ENCODE data around the gene WDR76.
"Not testable (repeated sequence)": the region's sequence is repeated elsewhere in the genome, so short reads cannot be mapped to it uniquely, and the experiment has no call there.

Gene WDR76

DNA sequence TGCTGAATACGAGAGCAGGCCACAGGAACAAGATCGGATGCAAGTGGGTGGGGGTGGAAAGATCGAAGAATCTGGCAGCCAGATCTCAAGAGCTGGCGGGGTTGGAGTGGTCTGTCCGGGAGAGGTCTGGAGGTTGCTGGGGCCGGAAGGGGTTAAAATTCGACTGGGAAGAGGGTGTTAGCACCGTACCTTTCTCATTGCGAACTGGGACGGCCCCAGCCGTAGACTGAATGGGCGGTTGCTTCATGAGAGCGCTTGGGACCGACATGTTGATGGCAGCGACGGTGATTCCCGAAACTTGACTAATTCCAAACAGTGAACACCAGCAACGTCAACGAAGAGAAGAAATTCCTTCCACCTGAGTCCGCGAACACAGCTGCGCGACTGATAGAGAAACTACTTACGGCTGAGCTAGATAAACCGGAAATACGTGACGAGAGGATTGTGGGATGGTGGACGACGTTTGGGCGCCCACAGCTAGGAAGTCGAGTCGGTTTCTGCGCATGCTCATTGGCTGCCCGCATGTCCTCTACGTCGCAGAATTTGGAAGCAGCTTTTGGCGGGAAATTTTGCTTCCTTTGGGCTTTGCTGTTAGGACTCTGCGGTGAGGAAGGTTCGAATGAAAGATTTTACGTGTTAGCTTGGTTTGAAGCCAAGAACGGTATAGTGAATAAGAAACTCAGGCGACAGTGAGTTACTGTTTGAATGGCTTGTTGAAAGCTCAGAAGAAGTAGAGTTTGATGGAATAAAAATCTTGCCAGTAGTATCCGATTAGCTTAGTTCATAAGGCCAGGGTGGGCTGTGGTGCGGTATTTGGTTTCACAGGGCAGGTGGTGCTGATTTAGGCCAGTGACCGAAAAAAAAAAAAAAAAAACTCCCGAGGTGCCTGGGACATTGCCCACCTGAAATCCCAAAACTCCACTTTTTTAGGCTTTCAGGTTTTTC is 2.2 kb upstream of the WDR76 start, which contains the start of gene MFAP1:
TSS of gene MFAP1 (minus strand) at position 389 of the 945 bp plus-strand sequence. CDS start at position 268, 121 bp downstream.
- no peaks in the 10 kb centered on the region for H3K9me2 ChIP-seq (replicated peaks; ENCODE audit: low read depth, low read length)
- peak within 1 kb of the TSS; percentile 88 for H3K9ac ChIP-seq (ENCODE audit: low read depth, low read length, poor library complexity, severe bottlenecking)
- peak within 1 kb of the TSS; percentile 96 for H3K4me3 ChIP-seq (ENCODE audit: low read length, poor library complexity, severe bottlenecking)
- no peaks in the 10 kb centered on the region for H3K36me3 ChIP-seq (ENCODE audit: insufficient read depth, low read length)
- no peaks in the 10 kb centered on the region for H3K27me3 ChIP-seq (ENCODE audit: insufficient read depth, low read length, poor library complexity, severe bottlenecking)
- H4K20me1 ChIP-seq (ENCODE audit: insufficient read depth, low read length, poor library complexity, severe bottlenecking), result peaks cover 21% of the 10 kb centered on the region
- peaks cover 87% of the 10 kb centered on the region for H3K79me2 ChIP-seq (ENCODE audit: insufficient read depth, low read length)
- H3K9me3 ChIP-seq (ENCODE audit: insufficient read depth, low read depth, low read length), result no peaks in the 10 kb centered on the region
- H3K4me1 ChIP-seq (ENCODE audit: insufficient read depth, low read length, poor library complexity, severe bottlenecking), result peaks cover 55% of the 10 kb centered on the region
- peak within 1 kb of the TSS; percentile 75 for H3K4me2 ChIP-seq (ENCODE audit: low read depth, low read length, poor library complexity, severe bottlenecking)
- peak within 1 kb of the TSS; percentile 82 for H2AFZ ChIP-seq (ENCODE audit: low read length)
- TF ChIP-seq, protein P1, sequence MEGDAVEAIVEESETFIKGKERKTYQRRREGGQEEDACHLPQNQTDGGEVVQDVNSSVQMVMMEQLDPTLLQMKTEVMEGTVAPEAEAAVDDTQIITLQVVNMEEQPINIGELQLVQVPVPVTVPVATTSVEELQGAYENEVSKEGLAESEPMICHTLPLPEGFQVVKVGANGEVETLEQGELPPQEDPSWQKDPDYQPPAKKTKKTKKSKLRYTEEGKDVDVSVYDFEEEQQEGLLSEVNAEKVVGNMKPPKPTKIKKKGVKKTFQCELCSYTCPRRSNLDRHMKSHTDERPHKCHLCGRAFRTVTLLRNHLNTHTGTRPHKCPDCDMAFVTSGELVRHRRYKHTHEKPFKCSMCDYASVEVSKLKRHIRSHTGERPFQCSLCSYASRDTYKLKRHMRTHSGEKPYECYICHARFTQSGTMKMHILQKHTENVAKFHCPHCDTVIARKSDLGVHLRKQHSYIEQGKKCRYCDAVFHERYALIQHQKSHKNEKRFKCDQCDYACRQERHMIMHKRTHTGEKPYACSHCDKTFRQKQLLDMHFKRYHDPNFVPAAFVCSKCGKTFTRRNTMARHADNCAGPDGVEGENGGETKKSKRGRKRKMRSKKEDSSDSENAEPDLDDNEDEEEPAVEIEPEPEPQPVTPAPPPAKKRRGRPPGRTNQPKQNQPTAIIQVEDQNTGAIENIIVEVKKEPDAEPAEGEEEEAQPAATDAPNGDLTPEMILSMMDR (conservative IDR thresholded peaks at IDR 0.05; ENCODE audit: low read length), result no peak
- no peak for TF ChIP-seq EZH2phosphoT487 (IDR thresholded peaks at IDR 0.05; ENCODE audit: borderline replicate concordance)
- H3F3A ChIP-seq (ENCODE audit: low read depth), result no peaks in the 10 kb centered on the region

- Histone ChIP-seq H3K4me1 (ENCODE audit: insufficient read depth, low read length, poor library complexity, severe bottlenecking) (peaks cover 55% of the 10 kb centered on the region), H3K4me2 (ENCODE audit: low read depth, low read length, poor library complexity, severe bottlenecking) (peak overlapping the region; percentile 75)
Observed at GRCh38 chr15:43825305-43825704, 1.5 kb upstream of the WDR76 start.

GRCh38 chr15:43826029-43826507 is 734 bp upstream of the WDR76 start:
- Histone ChIP-seq H3K9me2 (replicated peaks; ENCODE audit: low read depth, low read length) (no peaks in the 10 kb centered on the region), H3K4me3 (ENCODE audit: low read length, poor library complexity, severe bottlenecking) (peak overlapping the region; percentile 96), H3K36me3 (ENCODE audit: insufficient read depth, low read length) (no peaks in the 10 kb centered on the region), H3K27me3 (ENCODE audit: insufficient read depth, low read length, poor library complexity, severe bottlenecking) (no peaks in the 10 kb centered on the region), H3K9me3 (ENCODE audit: insufficient read depth, low read depth, low read length) (no peaks in the 10 kb centered on the region), H3K79me2 (ENCODE audit: insufficient read depth, low read length) (peaks cover 87% of the 10 kb centered on the region), H4K20me1 (ENCODE audit: insufficient read depth, low read length, poor library complexity, severe bottlenecking) (peaks cover 18% of the 10 kb centered on the region), H3K4me2 (ENCODE audit: low read depth, low read length, poor library complexity, severe bottlenecking) (peak overlapping the region; percentile 75), H3K9ac (ENCODE audit: low read depth, low read length, poor library complexity, severe bottlenecking) (peak overlapping the region; percentile 88), H3F3A (ENCODE audit: low read depth) (no peaks in the 10 kb centered on the region), H2AFZ (ENCODE audit: low read length) (no peak overlapping the region), H3K4me1 (ENCODE audit: insufficient read depth, low read length, poor library complexity, severe bottlenecking) (peaks cover 55% of the 10 kb centered on the region)
- TF ChIP-seq, protein P1 (conservative IDR thresholded peaks at IDR 0.05; ENCODE audit: low read length), result no peak
- TF ChIP-seq EZH2phosphoT487 (IDR thresholded peaks at IDR 0.05; ENCODE audit: borderline replicate concordance), result no peak

More at GRCh38 chr15:43825305-43825704, 1.5 kb upstream of the WDR76 start:
- H3K9me3 ChIP-seq (ENCODE audit: insufficient read depth, low read depth, low read length); H3K36me3 ChIP-seq (ENCODE audit: insufficient read depth, low read length); H3F3A ChIP-seq (ENCODE audit: low read depth); H2AFZ ChIP-seq (ENCODE audit: low read length); H3K27me3 ChIP-seq (ENCODE audit: insufficient read depth, low read length, poor library complexity, severe bottlenecking); H3K9me2 ChIP-seq (replicated peaks; ENCODE audit: low read depth, low read length): not testable (repeated sequence)
- peak overlapping the region; percentile 88 for H3K9ac ChIP-seq (ENCODE audit: low read depth, low read length, poor library complexity, severe bottlenecking)
- peaks cover 87% of the 10 kb centered on the region for H3K79me2 ChIP-seq (ENCODE audit: insufficient read depth, low read length)
- peaks cover 21% of the 10 kb centered on the region for H4K20me1 ChIP-seq (ENCODE audit: insufficient read depth, low read length, poor library complexity, severe bottlenecking)
- peak overlapping the region; percentile 96 for H3K4me3 ChIP-seq (ENCODE audit: low read length, poor library complexity, severe bottlenecking)
